CD4-positive, alpha-beta T cell treated with Interleukin-15 for 4 hours (primary cell): ENCODE results near the gene SNRK.

Experiments
- DNase-seq: peaks from one replicate; pipeline ENCODE4 v3.0.0-alpha.2; 2020; ENCODE audit warnings: low spot score

Gene SNRK

GRCh38 chr3:43273416-43273815 is 12.9 kb upstream of the SNRK start:
- no peak for DNase-seq

- DNase-seq = no peak
Measured at GRCh38 chr3:43279082-43279481, 7.3 kb upstream of the SNRK start.

- DNase-seq = no peak
Measured at GRCh38 chr3:43279532-43279931, 6.8 kb upstream of the SNRK start.

- DNase-seq = no peak
Measured at GRCh38 chr3:43281020-43281419, 5.3 kb upstream of the SNRK start.

- no peak for DNase-seq
Measured at GRCh38 chr3:43284171-43284570, 2.2 kb upstream of the SNRK start.

GRCh38 chr3:43285644-43286043 is 696 bp upstream of the SNRK start:
- DNase-seq = no peak

- peak; percentile 17 for DNase-seq
Measured at GRCh38 chr3:43286841-43287499, 630 bp downstream of the SNRK start.

GRCh38 chr3:43287500-43287873 is 1.1 kb downstream of the SNRK start:
- DNase-seq = no peak

GRCh38 chr3:43288366-43288765 is 2.0 kb downstream of the SNRK start:
- peak; percentile 38 for DNase-seq

GRCh38 chr3:43288850-43289249 is 2.5 kb downstream of the SNRK start:
- no peak for DNase-seq

GRCh38 chr3:43289401-43289800 is 3.1 kb downstream of the SNRK start:
- DNase-seq = no peak

- peak; percentile 18 for DNase-seq
Measured at GRCh38 chr3:43289841-43290470, 3.6 kb downstream of the SNRK start.

GRCh38 chr3:43290956-43291355 is 4.6 kb downstream of the SNRK start:
- DNase-seq = no peak

- no peak for DNase-seq
Measured at GRCh38 chr3:43291546-43291945, 5.2 kb downstream of the SNRK start.

- DNase-seq = no peak
Measured at GRCh38 chr3:43294975-43295374, 8.6 kb downstream of the SNRK start.

GRCh38 chr3:43296565-43296964 is 10.2 kb downstream of the SNRK start:
- peak; percentile 78 for DNase-seq

GRCh38 chr3:43298292-43298691 is 12.0 kb downstream of the SNRK start:
- DNase-seq = no peak

- DNase-seq = no peak
Measured at GRCh38 chr3:43298761-43299160, 12.4 kb downstream of the SNRK start.

- DNase-seq = no peak
Measured at GRCh38 chr3:43302116-43302880, 16.0 kb downstream of the SNRK start.

GRCh38 chr3:43304126-43304525 is 17.8 kb downstream of the SNRK start:
- no peak for DNase-seq

GRCh38 chr3:43307226-43307625 is 20.9 kb downstream of the SNRK start:
- DNase-seq = no peak

- no peak for DNase-seq
Measured at GRCh38 chr3:43307649-43308048, 21.3 kb downstream of the SNRK start.
